ENCODE measurements around the gene SOX10.

Gene SOX10

DNA sequence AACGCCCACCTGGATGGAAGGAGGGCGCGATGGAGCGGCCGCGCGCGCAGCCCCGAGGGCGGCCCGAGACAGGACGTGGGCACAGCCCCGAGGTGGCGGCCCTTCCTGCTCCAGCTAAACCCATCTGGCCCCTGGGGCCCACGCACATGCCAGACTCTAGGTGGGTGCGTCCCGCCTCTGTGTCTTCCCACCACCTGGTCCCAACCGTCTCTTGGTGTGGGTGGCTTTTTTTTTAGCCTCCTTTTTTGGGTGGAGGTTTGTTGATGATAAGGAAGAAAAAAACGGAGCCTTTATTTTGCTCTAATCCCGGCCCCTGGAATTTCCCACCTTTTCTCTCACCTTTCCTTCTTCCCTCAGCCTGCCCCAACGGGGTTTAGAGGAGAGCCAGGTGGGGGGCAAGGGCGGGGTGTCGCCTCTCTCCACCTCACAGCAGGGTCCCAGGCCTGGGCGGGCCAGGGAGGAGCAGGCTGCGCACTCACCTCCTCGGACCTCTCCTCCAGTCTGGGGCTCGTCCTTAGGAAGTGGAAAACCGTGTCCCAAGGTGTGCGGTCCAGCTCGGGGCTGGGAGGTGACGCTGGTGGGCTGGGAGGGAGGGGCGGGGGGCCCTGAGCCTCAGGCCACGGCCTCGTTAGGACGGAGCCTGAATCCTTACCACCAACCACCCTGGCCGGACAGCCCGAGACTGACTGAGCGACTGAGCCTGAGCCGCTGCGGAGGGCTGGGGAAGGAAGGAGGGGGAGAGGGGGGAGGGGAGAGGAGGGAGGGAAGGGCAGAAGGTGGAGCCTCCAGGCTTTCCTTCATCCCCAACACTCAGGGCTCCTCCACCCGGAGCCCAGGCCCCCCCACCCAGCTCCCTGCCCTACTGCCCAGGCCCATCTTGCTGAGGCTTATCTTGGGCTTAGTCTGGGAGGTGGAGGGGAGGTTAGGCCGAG, at the start of gene SOX10:
TSS of gene SOX10 (minus strand) at position 696 of the 932 bp plus-strand sequence. CDS start 771 bp downstream, outside the sequence.
- DNase-seq (ENCODE audit: low read depth): no peak

DNA sequence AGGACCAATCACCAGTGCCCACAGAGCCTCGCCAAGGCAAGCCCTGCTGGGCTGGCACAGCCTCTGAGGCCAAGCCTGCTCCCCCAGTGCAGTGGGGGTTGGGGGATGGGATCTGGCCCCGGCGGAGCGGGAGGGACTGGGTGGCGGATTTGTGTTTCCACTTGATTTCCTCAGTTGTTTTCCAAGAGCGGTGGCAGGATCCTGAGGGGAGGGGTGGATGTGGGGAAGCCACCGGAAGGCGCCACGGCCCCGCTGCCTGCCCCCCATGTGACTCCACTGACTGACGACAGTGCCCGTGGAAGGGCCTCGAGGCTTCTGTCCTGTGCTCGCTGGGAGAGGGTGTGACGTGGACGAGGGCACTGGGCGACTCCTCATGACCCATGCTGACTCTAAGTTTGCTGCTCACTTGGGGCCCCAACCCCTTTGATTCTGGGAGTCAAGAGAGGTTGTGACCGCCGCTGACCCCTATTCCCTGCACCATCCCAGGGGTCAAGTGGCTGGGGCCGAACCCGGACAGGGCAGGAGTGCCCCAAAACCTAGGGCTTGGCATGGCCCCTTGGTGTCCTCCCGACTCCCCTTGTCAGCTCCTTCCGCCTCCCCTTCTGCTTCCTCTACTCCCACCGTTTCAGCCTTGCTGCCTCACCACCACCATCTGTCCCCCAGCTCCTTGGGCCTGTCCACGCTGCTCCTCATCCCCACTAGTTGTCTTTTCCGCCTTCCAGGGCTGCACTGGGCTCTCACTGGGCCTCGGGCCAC, 49.3 kb upstream of the SOX10 start:
- no peak for DNase-seq (ENCODE audit: low read depth)

DNA sequence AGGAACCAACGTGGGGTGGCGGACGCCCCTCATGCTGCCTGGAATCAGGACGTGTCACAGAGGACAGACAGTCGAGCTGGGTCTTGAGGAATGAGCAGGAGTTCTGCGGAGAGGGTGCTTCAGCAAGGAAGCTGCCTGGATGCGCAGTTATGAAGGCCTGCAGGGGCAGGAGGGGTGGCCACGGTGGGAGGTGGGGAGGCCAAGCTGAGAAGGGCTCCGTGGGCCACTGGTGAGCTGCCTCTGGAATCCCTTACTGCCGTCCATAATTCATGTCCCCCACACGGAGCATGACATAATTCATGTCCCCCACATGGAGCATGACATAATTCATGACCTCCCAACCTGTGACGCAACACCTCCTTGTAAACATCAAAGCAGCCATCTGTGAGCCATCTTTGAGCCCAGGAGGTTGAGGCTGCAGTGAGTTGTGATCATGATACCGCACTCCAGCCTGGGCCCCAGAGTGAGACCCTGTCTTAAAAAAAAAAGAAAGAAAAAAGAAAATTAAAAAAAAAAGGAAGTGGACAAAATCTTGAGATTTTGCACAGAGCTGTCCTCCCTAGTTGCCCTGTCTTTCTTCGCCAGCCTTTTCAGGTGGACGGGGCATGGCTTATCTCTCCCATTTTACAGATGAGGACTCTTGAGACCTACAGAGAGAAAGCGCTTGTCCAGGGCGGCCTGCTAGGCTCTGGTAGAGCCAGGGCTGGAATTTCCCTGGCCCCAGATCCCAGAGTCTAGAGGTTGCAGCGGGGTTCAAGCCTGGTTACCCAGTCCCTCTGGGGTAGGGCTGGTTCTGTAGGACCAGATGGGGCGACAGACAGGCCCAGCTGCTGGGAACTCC, 48.5 kb upstream of the SOX10 start:
- DNase-seq (ENCODE audit: low read depth): no peak

DNA sequence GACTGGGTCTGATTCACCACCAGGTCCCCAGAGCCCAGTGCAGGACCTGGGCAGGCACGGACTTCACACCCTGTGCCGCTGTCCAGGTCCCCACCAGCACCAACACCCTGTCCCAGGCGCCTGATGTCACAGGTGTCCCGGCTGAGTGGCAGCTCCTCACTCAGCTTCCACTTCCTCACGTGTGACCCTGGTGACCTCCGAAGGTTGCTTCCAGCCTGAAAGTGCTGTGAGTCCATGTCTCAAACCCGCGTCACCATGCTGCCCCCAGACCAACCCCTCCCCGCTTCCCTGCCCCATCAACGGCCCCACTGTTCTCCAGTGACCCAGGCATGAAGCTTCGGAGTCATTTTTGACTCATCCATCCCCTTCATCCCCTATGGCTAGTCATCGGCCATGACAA, 47.1 kb upstream of the SOX10 start:
- no peak for DNase-seq (ENCODE audit: low read depth)

DNA sequence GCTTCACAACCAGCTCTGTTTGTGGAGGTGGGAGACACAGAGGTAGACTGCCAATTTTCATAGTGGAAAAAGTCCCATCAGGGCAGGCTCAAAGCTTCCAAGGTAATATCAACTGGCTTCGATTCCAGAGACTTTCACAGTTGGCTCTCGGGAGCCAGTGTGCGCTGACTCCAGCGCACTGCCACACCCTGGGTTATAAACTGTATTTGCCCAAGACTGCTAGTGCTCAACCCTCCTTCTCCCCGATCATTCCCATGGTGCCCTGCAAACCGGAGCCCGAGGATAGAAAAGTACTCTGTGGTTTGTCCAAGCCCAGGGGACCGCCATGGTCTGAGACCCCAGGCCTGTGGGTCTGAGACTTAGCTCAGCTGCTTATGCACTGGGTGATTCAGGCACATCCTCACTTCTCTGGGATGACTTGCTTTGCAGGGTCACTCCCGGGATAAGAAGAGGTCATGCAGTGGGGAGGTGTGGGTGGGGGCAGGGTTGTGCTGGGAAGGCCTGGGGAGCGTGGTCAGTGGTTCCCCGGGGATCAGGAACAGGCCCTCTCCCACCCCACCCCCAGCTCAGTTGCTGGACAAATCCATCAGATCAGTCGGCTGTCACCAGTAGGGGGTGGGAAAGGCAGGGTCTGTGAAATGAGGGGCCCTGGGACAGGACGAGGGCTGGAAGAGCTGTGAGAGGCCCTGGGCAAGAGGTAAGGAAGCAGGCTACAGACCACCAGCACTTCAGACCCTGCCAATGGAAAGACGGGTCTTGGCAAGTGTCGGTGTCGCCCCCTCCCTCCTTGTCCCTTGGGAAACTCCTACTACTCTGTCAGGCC, 46.2 kb upstream of the SOX10 start:
- no peak for DNase-seq (ENCODE audit: low read depth)

DNA sequence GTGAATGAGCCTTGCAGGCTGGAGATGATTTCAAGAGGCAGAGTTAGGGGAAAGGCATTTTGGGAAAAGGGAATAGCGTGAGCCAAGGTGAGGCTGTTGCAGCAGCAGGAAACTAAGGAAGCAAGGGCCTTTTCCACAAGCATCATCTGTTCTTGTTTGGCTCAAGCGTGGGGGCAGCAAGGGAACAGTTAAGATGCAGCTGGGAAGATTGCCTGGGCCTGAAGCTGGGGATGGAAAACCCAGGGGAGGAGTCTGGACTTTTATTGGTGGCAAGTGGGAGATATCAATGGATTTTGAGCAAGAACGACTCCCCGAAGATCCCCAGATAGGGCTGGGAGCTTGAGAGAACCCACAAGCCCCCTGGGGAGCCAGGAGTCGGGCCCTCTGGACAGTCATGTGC, 45.5 kb upstream of the SOX10 start:
- no peak for DNase-seq (ENCODE audit: low read depth)

DNA sequence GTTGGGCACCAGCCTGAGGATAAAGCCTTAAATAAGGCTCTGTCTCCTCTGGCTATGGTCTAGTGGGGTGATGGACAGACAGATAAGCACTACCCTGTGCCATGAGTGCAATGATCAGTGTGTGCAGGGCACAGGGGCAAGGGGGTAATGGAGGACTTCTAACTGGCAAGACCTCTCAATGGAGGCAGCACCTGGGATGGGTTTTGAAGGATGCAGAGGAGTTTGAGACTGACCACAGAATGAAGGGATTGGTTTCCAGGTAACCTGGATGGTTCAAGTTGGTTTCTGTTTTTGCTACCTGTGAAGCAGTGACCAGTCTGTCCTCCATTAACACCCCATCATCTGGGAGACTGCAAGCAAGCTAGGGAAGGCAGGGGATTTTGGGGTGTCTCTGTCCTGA, 45.0 kb upstream of the SOX10 start:
- no peak for DNase-seq (ENCODE audit: low read depth)

DNA sequence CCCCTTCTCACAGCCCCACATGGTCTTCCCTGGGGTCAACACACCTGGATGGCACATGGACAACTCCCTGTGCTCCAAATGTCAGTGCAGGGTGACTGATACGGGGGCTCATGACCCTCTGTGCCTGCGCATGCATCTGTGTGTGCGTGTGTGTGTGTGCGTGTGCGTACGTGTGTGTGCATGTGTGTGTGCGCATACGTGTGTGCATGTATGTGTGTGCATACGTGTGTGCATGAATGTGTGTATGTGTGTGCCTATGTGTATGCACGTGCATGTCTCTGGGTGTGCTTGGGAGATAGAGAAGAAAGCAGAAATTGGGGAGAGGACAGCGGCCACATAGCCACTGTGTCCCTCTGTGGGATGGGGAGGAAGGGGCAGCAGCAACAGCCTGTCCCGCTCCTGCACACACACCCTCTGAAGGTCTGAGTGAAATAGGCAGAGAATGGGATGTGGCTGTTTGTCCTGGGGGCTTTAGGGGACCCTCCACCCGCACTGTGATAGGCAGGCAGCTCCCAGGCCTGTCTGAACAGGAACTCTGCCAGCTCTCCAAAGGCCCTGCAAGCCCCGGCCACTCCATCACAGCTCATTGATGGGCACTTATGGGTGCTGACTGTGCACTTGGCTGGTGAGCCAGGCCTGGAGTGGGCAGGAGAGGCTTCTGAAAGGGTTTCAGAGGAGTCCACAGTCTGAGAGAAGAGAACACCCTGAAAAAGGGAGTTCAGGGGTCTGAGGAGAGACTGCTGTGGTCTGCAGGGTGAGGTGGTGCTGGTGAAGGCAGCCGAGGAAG, 44.2 kb upstream of the SOX10 start:
- DNase-seq (ENCODE audit: low read depth): no peak

DNA sequence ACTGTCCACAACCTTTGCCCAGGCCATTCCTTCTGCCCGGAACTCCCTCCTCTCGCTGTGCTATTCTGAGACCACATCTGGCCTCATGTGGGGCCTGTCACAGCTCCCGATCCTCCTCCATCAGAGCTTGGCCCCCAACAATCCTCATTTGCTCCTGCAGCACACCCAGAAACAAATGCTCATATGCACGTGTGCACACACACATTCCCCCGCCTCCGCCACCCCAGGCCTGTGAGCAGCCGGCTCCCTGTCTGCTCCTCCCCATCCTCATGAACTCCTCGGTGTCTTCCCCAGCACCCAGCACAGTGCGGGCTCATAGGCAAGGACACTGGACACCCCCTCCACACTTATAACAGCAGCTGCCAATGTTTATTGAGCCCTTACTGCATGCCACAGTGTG, 43.1 kb upstream of the SOX10 start:
- no peak for DNase-seq (ENCODE audit: low read depth)

DNA sequence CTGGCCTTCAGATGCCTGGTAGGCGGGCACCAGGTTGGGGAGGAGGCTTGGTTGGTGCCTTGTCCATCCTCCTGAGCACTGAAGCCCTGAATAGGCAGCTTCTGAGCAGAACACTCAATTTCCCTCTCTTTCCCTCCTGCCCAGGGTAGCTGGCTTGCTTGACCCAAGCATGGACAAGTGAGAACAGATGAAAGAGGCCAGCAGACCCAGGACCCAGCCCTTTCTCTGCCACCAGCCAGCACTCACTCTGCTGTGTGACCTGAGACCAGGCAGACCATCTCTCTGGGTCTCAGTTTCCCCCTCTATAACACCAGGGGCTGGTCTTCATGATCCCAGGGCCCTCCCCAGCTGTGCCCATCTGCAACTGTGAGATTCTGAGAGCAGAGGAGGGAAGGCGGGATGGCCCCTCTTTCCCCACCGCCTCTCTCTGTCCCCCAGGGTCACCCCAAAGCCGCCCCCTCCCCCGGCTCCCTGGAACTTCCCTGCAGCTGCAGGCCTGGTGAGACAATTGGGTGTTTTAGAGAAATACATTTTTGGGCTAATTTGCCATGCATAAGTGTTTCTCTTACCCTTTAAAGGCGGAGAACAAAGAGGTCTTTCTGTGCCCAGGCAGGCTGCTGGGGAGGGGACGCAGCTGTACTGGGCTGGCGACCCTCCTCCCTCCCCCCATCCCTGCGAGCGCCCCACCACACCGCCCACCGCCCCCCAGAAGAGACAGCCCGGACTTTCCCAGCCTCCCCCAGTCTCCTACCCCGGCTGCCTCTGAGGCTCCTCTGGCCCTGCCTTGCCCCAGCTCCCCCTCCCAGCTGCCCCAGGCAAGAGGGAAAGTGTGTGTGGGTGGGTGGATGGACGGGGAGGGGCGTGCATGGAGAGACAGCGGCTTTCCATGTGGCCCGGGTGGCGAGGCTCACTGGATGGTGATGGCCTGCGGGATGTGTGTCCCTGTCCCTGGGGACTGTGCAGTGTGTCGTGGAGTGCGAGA, 42.1 kb upstream of the SOX10 start:
- DNase-seq (ENCODE audit: low read depth): no peak

DNA sequence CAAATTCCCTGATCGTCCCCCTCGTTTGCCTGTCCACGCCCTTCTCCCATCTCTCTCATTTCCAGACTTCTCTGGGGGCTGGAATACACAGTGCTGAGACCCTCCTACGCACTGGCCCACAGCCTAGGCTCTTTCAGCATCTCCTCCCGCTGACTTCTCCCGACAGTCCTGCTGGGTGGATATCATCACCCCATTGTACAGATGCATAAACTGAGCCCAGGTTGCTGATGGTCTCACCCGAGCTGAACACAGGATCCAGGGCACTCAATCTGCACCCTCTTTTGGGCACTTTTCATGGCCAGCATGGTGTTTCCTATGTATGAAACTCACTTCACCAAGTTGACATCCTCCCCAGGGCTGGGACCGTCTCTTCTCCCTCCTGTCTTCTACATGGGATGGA, 41.2 kb upstream of the SOX10 start:
- no peak for DNase-seq (ENCODE audit: low read depth)

DNA sequence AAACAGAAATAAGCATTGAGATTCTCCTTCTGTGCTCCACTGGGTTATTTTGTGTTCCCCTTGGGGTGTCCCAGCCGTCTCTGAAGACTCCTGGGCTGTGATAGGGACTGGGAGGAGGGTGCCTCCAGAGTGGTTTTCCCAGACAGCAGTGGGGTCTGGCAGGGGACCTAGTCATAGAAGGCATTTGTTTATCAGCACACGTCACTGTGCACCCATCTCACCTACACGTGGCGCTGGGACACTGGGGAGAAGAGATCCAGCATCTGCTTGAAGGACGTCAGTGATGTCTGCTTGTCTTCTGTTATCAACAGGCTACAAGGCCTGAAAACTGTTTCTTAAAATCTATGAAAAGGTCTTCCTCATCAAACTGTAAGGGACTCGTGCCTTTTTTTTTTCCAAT, 38.7 kb upstream of the SOX10 start:
- no peak for DNase-seq (ENCODE audit: low read depth)

DNA sequence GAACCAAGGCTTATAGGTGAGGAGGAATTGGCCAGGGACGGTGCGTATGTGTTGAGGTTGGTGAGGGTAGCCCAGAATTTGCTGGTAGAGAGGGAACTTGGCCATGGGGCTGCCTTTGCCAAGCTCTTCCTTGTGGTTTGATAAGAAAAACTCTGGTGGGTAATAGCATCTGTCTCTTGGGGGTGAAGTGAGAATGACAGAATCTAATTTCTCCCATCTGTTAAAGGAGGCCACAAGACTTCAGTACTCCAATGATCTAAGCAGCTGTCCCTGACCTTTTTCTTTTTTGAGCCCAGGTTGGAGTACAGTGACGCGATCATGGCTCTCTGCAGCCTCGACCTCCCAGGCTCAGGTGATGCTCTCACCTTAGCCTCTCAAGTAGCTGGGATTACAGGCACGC, 36.9 kb upstream of the SOX10 start:
- no peak for DNase-seq (ENCODE audit: low read depth)

DNA sequence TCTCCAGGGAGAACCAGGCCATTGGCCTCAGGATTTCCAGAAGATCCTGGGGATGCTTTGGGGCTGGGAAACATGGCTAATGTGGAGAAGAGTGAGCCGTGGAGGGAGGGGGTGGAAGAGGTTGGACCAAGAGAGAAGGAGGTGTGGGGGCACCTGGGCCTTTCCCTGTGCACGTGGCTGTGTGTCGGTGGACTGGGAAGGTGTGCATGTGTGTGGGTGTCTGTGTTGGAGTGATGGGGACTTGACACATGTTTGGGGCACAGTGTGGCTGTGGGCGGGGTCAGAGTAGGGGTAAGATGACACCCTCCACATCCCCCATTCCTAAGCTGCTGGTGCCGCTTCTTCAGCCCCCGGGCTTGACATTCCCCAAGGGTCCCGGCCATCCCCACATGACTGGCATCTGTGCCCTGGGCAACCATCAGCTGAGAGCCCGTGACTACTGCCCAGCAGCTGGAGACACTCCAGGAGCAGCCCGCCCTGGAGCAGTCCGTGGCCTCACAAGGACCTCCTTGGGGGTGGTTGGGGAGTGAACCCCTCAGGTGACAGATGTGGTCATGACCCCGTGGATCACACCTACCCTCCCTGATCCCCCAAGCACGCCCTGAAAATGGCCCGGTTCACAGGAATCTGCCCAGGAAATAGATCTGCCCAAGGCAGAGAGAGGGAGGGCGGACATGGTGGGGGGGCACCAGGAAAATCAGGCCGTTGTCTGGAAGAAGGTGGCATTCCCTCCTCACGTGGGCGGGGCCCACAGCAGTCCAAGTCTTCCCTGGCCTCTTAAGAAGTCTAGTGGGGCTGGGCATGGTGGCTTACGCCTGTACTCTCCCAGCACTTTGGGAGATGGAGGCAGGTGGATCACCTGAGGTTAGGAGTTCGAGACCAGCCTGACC, 34.8 kb upstream of the SOX10 start:
- no peak for DNase-seq (ENCODE audit: low read depth)

DNA sequence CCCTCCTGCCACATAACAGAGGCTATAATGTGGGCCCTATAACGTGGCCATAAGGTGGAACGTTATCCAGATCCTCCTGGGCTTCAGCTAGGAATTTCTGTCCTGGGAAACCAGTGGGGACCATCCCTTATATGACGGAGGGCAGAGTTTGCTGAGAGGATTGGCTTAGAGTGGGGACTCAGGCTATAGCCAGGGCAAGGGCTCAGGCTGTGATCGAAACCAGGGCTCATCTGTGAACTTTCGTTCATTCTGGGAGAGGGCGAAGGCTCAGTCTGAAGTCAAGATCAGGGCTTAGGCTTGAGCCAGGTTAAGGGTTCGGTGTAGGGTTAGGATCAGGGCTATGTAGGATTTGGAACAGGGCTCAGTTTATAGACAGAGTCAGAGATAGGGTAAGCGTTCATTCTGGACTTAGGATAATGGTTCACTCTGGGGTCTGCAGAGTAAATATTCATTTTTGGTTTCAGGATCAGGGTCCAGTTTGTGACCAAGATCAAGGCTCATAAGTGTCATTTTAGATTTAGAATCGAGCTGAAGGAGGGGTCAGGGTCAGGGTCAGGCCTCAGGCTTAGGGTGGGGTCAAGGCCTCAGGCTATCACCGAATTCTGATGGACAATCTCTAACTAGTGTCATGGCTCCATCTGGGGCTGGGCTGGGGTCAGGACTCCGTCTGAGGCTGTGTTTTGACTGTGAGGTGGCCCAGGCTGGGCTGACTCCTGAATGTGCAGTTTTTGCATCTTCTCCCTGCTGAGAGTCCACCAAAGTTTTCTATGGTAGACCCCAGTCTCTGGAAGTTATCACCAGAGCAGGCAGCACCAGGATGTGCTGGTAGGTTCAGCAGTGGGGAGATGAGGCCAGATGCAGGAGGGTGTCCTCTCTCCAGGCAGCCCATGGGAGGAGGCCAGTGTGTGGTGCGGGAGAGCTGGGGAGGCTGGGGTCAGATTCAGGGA, 33.9 kb upstream of the SOX10 start:
- no peak for DNase-seq (ENCODE audit: low read depth)

DNA sequence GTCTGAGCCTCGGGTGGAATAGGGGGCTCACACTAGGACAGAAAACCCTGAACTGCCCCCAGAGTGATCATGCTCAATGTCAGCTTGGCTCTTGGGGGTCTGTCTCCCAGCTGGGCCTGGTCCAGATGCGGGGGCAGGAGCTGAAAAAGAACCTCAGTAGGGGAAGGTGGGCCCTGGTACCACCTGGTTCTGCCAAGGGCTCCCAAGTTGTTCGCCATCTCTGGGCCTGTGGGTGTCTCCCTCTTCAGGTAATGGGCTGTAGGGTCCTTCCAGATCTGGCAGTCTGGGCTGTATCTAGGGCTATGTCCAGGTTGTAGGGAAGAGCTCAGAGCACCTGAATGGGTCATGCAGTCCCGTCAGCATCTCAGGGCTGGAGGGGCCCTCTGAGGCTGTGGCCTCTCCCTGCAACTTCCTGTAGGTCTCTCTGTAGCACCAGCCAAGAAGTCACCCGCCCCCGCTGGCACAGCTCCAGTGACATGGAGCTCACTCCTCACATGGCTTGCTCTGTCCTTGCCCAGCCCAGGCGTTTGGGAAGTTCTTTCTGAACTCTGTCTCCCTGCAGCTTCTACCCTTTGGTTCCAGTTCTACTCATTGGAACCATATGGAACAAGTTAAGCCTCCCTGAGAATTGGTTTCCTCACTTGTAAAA, 33.0 kb upstream of the SOX10 start:
- no peak for DNase-seq (ENCODE audit: low read depth)
